IPS-20b (cell line): ENCODE data around the gene WNT7B.

Experiments used
- H3K27ac ChIP-seq: one replicate; pipeline ENCODE4 v1.5.1; 2013; ENCODE audit warnings: low read length
- H3K27me3 ChIP-seq: 2 replicates; pipeline ENCODE4 v1.6.1; 2013; ENCODE audit warnings: mild to moderate bottlenecking, low read length, inconsistent platforms; ENCODE audit not compliant: insufficient read depth
- H3K36me3 ChIP-seq: 2 replicates; pipeline ENCODE4 v1.6.1; 2013; ENCODE audit warnings: low read depth, mild to moderate bottlenecking, inconsistent platforms, low read length, moderate library complexity; ENCODE audit not compliant: insufficient read depth
- H3K4me1 ChIP-seq: 2 replicates; pipeline ENCODE4 v1.6.1; 2013; ENCODE audit warnings: mild to moderate bottlenecking, control low read depth, inconsistent platforms, low read length, moderate library complexity; ENCODE audit not compliant: insufficient read depth
- H3K4me3 ChIP-seq: 2 replicates; pipeline ENCODE4 v1.5.1; 2013; ENCODE audit warnings: mild to moderate bottlenecking, low read length, inconsistent platforms
- H3K9ac ChIP-seq: 2 replicates; pipeline ENCODE4 v1.6.1; 2013; ENCODE audit warnings: low read depth, mild to moderate bottlenecking, inconsistent platforms, low read length, moderate library complexity
- H3K9me3 ChIP-seq: 2 replicates; pipeline ENCODE4 v1.6.1; 2013; ENCODE audit warnings: mild to moderate bottlenecking, low read depth, low read length, inconsistent platforms; ENCODE audit not compliant: insufficient read depth

The WNT7B gene

GRCh38 chr22:45885171-45885840 lies 91.7 kb downstream of the WNT7B start:
- Histone ChIP-seq H3K9me3 (no peaks in the 10 kb centered on the region), H3K27me3 (peaks cover 23% of the 10 kb centered on the region), H3K9ac (no peak overlapping the region), H3K36me3 (no peaks in the 10 kb centered on the region), H3K4me1 (no peaks in the 10 kb centered on the region; the same call in 1 of the 2 replicates), H3K27ac (no peak overlapping the region), H3K4me3 (no peak overlapping the region)

- Histone ChIP-seq H3K4me3 (no peak overlapping the region), H3K9me3 (no peaks in the 10 kb centered on the region), H3K27me3 (peaks cover 31% of the 10 kb centered on the region), H3K36me3 (no peaks in the 10 kb centered on the region), H3K27ac (no peak overlapping the region), H3K9ac (no peak overlapping the region), H3K4me1 (no peaks in the 10 kb centered on the region; the same call in 1 of the 2 replicates)
Observed at GRCh38 chr22:45884201-45885062, 92.5 kb downstream of the WNT7B start.

- Histone ChIP-seq H3K4me3 (no peak overlapping the region), H3K9ac (no peak overlapping the region), H3K4me1 (peaks cover under 1% of the 10 kb centered on the region; the same call in 1 of the 2 replicates), H3K27ac (no peak overlapping the region), H3K9me3 (no peaks in the 10 kb centered on the region), H3K27me3 (peaks cover 35% of the 10 kb centered on the region), H3K36me3 (no peaks in the 10 kb centered on the region)
Observed at GRCh38 chr22:45883811-45884170, 93.2 kb downstream of the WNT7B start.

GRCh38 chr22:45882881-45883810 lies 93.8 kb downstream of the WNT7B start:
- Histone ChIP-seq H3K4me3 (no peak overlapping the region), H3K27me3 (peaks cover 42% of the 10 kb centered on the region), H3K36me3 (no peaks in the 10 kb centered on the region), H3K9ac (no peak overlapping the region), H3K27ac (no peak overlapping the region), H3K9me3 (no peaks in the 10 kb centered on the region), H3K4me1 (peaks cover 5% of the 10 kb centered on the region; the same call in 1 of the 2 replicates)

GRCh38 chr22:45881524-45881875 lies 95.5 kb downstream of the WNT7B start:
- H3K4me1 ChIP-seq = peaks cover 5% of the 10 kb centered on the region; the same call in 1 of the 2 replicates
- H3K36me3 ChIP-seq = no peaks in the 10 kb centered on the region
- H3K9me3 ChIP-seq = no peaks in the 10 kb centered on the region
- peak overlapping the region; percentile 47; the same call in 1 of the 2 replicates for H3K4me3 ChIP-seq
- H3K27me3 ChIP-seq = peaks cover 57% of the 10 kb centered on the region
- H3K9ac ChIP-seq = no peak overlapping the region
- no peak overlapping the region for H3K27ac ChIP-seq

- Histone ChIP-seq H3K9ac (no peak overlapping the region), H3K4me3 (peak overlapping the region; percentile 47; the same call in 1 of the 2 replicates), H3K27me3 (peaks cover 61% of the 10 kb centered on the region), H3K27ac (no peak overlapping the region), H3K9me3 (no peaks in the 10 kb centered on the region), H3K4me1 (peaks cover 5% of the 10 kb centered on the region; the same call in 1 of the 2 replicates), H3K36me3 (no peaks in the 10 kb centered on the region)
Observed at GRCh38 chr22:45880716-45881523, 96.0 kb downstream of the WNT7B start.

- Histone ChIP-seq H3K36me3 (no peaks in the 10 kb centered on the region), H3K27me3 (peaks cover 61% of the 10 kb centered on the region), H3K9me3 (no peaks in the 10 kb centered on the region), H3K4me1 (peaks cover 5% of the 10 kb centered on the region; the same call in 1 of the 2 replicates), H3K9ac (no peak overlapping the region), H3K27ac (no peak overlapping the region), H3K4me3 (peak overlapping the region; percentile 47; the same call in 1 of the 2 replicates)
Observed at GRCh38 chr22:45880091-45880715, 96.8 kb downstream of the WNT7B start.

- no peak overlapping the region for H3K9ac ChIP-seq
- no peak overlapping the region for H3K27ac ChIP-seq
- peaks cover 5% of the 10 kb centered on the region; the same call in 1 of the 2 replicates for H3K4me1 ChIP-seq
- H3K4me3 ChIP-seq = no peak overlapping the region
- H3K9me3 ChIP-seq = no peaks in the 10 kb centered on the region
- H3K27me3 ChIP-seq = peaks cover 61% of the 10 kb centered on the region
- no peaks in the 10 kb centered on the region for H3K36me3 ChIP-seq
Observed at GRCh38 chr22:45879552-45879949, 97.4 kb downstream of the WNT7B start.

- Histone ChIP-seq H3K36me3 (no peaks in the 10 kb centered on the region), H3K27me3 (peaks cover 64% of the 10 kb centered on the region), H3K27ac (no peak overlapping the region), H3K9ac (no peak overlapping the region), H3K9me3 (no peaks in the 10 kb centered on the region), H3K4me1 (peaks cover 5% of the 10 kb centered on the region; the same call in 1 of the 2 replicates), H3K4me3 (no peak overlapping the region; the same call in 1 of the 2 replicates)
Observed at GRCh38 chr22:45878901-45879551, 97.9 kb downstream of the WNT7B start.
